Measurements from ENCODE around the gene ECE1.

ECE1 gene

DNA sequence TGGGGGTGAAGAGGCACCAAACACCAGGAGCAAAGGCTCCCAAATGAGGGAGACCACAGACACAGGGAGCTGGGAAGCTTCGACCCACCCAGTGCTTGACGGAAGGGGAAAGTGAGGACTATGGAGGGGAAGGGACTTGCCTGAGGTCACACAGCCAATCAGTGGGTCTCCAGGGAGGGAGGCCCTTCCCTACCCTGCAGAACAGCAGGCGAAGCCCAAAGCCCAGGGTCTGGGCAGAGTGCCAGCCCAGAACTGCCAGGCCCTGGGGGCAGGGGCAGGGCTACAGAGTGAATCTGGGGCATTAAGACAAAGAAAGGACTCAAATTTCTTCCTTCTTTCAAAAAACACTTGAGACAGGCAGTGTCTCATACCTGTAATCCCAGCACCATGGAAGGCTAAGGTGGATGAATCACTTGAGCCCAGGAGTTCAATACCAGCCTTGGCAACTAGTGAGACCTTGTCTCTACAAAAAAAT, 45.5 kb upstream of the ECE1 start:
- H3K27me3 ChIP-seq (ENCODE audit: low read length) = no peaks in the 10 kb centered on the region
- no peak overlapping the region for H2AFZ ChIP-seq (ENCODE audit: low read depth, low read length, severe bottlenecking)
- no peaks in the 10 kb centered on the region for H4K20me1 ChIP-seq (ENCODE audit: low read depth, low read length)
- H3K4me2 ChIP-seq (ENCODE audit: low read depth, low read length, poor library complexity, severe bottlenecking) = peak overlapping the region; percentile 70
- no peaks in the 10 kb centered on the region for H3K36me3 ChIP-seq (ENCODE audit: low read length)
- H3K9me3 ChIP-seq (ENCODE audit: insufficient read depth, low read length) = no peaks in the 10 kb centered on the region
- peak overlapping the region; percentile 61 for H3K9ac ChIP-seq (ENCODE audit: low read length)
- no peak for TF ChIP-seq EZH2phosphoT487 (conservative IDR thresholded peaks at IDR 0.05; ENCODE audit: low read length)
- TF ChIP-seq, protein P1, sequence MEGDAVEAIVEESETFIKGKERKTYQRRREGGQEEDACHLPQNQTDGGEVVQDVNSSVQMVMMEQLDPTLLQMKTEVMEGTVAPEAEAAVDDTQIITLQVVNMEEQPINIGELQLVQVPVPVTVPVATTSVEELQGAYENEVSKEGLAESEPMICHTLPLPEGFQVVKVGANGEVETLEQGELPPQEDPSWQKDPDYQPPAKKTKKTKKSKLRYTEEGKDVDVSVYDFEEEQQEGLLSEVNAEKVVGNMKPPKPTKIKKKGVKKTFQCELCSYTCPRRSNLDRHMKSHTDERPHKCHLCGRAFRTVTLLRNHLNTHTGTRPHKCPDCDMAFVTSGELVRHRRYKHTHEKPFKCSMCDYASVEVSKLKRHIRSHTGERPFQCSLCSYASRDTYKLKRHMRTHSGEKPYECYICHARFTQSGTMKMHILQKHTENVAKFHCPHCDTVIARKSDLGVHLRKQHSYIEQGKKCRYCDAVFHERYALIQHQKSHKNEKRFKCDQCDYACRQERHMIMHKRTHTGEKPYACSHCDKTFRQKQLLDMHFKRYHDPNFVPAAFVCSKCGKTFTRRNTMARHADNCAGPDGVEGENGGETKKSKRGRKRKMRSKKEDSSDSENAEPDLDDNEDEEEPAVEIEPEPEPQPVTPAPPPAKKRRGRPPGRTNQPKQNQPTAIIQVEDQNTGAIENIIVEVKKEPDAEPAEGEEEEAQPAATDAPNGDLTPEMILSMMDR (IDR thresholded peaks at IDR 0.05; ENCODE audit: insufficient read depth, low read length, poor library complexity, severe bottlenecking) = no peak
- H3F3A ChIP-seq (ENCODE audit: insufficient read depth) = peaks cover 32% of the 10 kb centered on the region
- H3K79me2 ChIP-seq (ENCODE audit: insufficient read depth, low read length) = peaks cover 84% of the 10 kb centered on the region
- no peaks in the 10 kb centered on the region for H3K9me2 ChIP-seq (replicated peaks; ENCODE audit: insufficient read depth, low read length)
- H3K4me3 ChIP-seq (ENCODE audit: insufficient read depth, low read length, poor library complexity, severe bottlenecking) = no peak overlapping the region
- H3K27ac ChIP-seq (ENCODE audit: low read depth, low read length) = peak overlapping the region; percentile 95

DNA sequence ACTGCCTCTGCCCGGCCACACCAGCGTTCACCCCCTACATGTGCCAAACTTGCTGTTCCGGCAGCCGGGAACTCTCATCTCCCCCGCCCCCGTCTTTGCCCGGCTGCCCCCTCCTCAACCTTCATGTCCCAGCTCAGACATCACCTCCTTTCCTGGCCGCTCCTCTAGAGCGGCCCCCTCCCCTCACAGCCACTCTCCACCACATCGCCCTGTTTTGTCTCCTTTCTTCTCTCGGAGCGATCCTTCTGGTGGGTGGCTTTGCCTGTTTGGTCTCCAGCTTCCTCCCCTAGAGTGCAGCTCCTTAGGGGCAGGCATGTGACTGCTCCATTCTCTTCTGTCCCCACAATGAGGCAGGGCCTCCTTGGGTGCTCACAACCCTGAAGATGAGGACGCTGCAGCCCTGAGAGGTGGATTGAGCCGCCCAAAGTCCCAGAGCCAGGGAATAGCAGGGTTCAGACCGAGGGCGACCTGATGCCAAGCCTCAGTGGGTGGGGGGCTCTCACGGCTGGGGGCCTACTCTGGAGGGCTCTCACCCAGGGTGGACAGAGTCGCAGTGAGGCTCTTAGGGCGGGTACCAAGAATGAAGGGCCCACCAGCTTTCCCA, 44.9 kb upstream of the ECE1 start:
- Histone ChIP-seq H3K4me2 (ENCODE audit: low read depth, low read length, poor library complexity, severe bottlenecking) (peak overlapping the region; percentile 70), H3K9me3 (ENCODE audit: insufficient read depth, low read length) (no peaks in the 10 kb centered on the region), H3K27ac (ENCODE audit: low read depth, low read length) (peak overlapping the region; percentile 95), H3K9ac (ENCODE audit: low read length) (peak overlapping the region; percentile 61), H3K27me3 (ENCODE audit: low read length) (no peaks in the 10 kb centered on the region), H3K4me3 (ENCODE audit: insufficient read depth, low read length, poor library complexity, severe bottlenecking) (peak overlapping the region; percentile 39), H3K79me2 (ENCODE audit: insufficient read depth, low read length) (peaks cover 84% of the 10 kb centered on the region), H3K36me3 (ENCODE audit: low read length) (no peaks in the 10 kb centered on the region), H3K9me2 (replicated peaks; ENCODE audit: insufficient read depth, low read length) (no peaks in the 10 kb centered on the region), H3F3A (ENCODE audit: insufficient read depth) (peaks cover 32% of the 10 kb centered on the region), H2AFZ (ENCODE audit: low read depth, low read length, severe bottlenecking) (no peak overlapping the region), H4K20me1 (ENCODE audit: low read depth, low read length) (no peaks in the 10 kb centered on the region)
- TF ChIP-seq, protein P1 (IDR thresholded peaks at IDR 0.05; ENCODE audit: insufficient read depth, low read length, poor library complexity, severe bottlenecking) = no peak
- no peak for TF ChIP-seq EZH2phosphoT487 (conservative IDR thresholded peaks at IDR 0.05; ENCODE audit: low read length)

DNA sequence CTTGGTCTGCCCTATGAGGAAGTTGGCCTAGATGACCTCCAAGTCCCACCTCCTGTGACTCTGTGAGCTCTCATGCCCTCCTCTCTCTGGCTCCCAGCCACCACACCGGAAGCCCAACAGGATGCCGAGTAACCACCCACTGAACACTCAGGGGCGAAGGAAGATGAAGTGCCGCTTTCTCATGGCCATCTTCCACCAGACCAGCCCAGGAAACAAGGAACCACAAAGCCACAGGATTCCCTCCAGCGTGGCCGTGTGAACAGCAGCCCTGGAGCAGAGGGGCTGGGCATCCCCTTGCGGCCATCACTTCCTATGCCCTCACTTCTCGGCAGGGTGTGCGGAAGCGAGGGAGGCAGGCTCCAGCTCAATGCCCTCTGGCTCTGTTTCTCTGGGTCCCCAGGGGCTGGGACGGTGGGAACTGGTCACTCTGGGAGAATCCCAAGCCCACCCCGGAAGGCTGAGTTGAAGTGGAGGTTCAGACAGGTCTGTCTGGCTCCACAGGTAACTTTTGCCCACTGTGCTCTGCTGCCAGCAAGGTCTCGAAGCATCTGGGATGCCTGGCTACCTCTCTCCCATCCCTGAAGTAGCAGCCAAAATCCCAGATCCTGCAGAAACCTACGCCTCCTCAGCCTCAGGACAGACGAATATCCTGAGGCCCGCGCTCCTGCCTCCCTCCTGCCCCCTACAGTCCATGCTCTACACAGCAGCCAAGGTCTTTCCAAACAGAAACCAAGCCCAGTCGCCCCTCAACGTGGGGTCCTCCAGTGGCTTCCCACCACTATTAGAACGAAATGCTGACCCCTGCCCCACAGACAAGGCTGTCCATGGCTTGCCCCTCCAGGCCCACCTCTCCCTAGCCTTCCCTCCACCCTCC, 44.2 kb upstream of the ECE1 start:
- Histone ChIP-seq H3K27ac (ENCODE audit: low read depth, low read length) (peak overlapping the region; percentile 95), H3K36me3 (ENCODE audit: low read length) (no peaks in the 10 kb centered on the region), H4K20me1 (ENCODE audit: low read depth, low read length) (no peaks in the 10 kb centered on the region), H2AFZ (ENCODE audit: low read depth, low read length, severe bottlenecking) (peak overlapping the region; percentile 58), H3K27me3 (ENCODE audit: low read length) (no peaks in the 10 kb centered on the region), H3K9me3 (ENCODE audit: insufficient read depth, low read length) (no peaks in the 10 kb centered on the region), H3K4me2 (ENCODE audit: low read depth, low read length, poor library complexity, severe bottlenecking) (peak overlapping the region; percentile 70), H3K9me2 (replicated peaks; ENCODE audit: insufficient read depth, low read length) (no peaks in the 10 kb centered on the region), H3K79me2 (ENCODE audit: insufficient read depth, low read length) (peaks cover 83% of the 10 kb centered on the region), H3K9ac (ENCODE audit: low read length) (peak overlapping the region; percentile 61), H3F3A (ENCODE audit: insufficient read depth) (peaks cover 32% of the 10 kb centered on the region), H3K4me3 (ENCODE audit: insufficient read depth, low read length, poor library complexity, severe bottlenecking) (peak overlapping the region; percentile 39)
- TF ChIP-seq EZH2phosphoT487 (conservative IDR thresholded peaks at IDR 0.05; ENCODE audit: low read length) = no peak
- TF ChIP-seq, protein P1 (IDR thresholded peaks at IDR 0.05; ENCODE audit: insufficient read depth, low read length, poor library complexity, severe bottlenecking) = peak; percentile 39

Data from SU-DHL-6 (cell line).